Gastrocnemius medialis (tissue), 4 donors: ENCODE results near the gene SLC8A3.

Experiments used
- CTCF ChIP-seq, 5 experiments: fragments of 450-650 bp in 3 of 5; fragments of 200-600 bp in 2 of 5; sonication (generic) in 2 of 5; IDR thresholded peaks in 4 of 5; conservative IDR thresholded peaks in 1 of 5; 1 replicate in 4 of 5; 2 replicates in 1 of 5; pipeline ENCODE4 v1.5.1; 2016 to 2019; ENCODE audit warnings: antibody characterized with exemption in 5 of 5, mild to moderate bottlenecking in 3 of 5, moderate library complexity in 3 of 5
- POLR2A ChIP-seq, 2 donors: fragments of 450-650 bp; IDR thresholded peaks; one replicate each; pipeline ENCODE4 v1.6.1; 2017; ENCODE audit warnings: antibody characterized with exemption in 2 of 2, mild to moderate bottlenecking in 2 of 2, moderate library complexity in 2 of 2

- no peak for TF ChIP-seq CTCF (IDR thresholded peaks at IDR 0.05 in 4 of 5, conservative IDR thresholded peaks at IDR 0.05 in 1 of 5)
- TF ChIP-seq POLR2A (IDR thresholded peaks at IDR 0.05): no peak
Observed at GRCh38 chr14:70084226-70084625, 104.5 kb downstream of the SLC8A3 start.
